ENCODE measurements around the gene GSTT4. TPM values are rescaled to one million over a fixed set of nuclear protein-coding genes. Genes with fewer than 3 reads are reported as not detected.
"Not testable (repeated sequence)": the region's sequence is repeated elsewhere in the genome, so short reads cannot be mapped to it uniquely, and the experiment has no call there.

The GSTT4 gene
- total RNA-seq (2014; rRNA removed; shearing (Covaris generic)), result not detected in 2 replicates

DNA sequence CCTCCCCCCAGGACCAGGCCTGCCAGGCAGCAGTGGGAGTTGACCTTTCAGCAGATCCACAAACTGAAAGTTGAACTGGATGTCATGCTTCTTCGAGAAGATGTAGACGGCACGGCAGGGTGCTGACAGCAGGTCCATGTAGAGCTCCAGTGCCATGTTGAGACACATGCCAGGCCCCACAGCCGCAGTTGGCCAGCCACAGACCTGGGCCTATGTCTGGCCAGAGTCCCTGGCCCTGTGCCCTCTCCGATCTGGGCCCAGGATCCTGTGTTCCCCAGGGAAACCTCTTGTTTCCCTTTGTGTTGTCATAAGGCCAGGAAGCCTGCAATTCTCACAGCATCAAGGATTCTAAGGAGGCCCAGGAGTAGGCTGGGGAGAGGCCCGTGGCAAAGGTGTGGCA, at the start of gene GSTT4:
TSS of gene GSTT4 (minus strand) at position 253 of the 400 bp plus-strand sequence. CDS start at position 156, 97 bp downstream.
- no peak for DNase-seq (ENCODE audit: low read depth)

DNA sequence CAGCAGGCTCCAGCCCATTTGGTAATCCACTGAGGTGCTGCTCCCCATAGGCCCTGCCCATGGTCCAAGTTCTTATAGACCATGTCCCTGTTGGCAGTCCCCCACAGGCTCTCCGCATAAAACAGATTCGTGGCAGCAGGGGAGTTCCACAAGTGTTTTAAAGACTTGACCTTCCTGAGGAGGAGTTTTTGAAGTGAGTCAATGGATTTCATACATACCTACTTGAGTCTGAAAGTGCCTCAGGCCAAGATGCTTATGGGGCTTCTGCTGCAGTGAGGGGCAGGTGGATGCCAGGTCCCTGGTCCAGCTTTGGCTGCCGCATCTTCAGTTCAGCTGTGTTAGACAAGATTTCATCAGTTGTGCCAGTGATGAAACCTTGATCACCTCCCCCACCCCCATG, 49.1 kb upstream of the GSTT4 start:
- DNase-seq (ENCODE audit: low read depth), result no peak

GRCh38 chr22:24053481-24054226, 48.4 kb upstream of the GSTT4 start:
- DNase-seq (ENCODE audit: low read depth), result no peak

GRCh38 chr22:24051568-24051967, 46.3 kb upstream of the GSTT4 start:
- DNase-seq (ENCODE audit: low read depth), result no peak

- DNase-seq (ENCODE audit: low read depth), result no peak
Measured at GRCh38 chr22:24051028-24051427, 45.8 kb upstream of the GSTT4 start.

DNA sequence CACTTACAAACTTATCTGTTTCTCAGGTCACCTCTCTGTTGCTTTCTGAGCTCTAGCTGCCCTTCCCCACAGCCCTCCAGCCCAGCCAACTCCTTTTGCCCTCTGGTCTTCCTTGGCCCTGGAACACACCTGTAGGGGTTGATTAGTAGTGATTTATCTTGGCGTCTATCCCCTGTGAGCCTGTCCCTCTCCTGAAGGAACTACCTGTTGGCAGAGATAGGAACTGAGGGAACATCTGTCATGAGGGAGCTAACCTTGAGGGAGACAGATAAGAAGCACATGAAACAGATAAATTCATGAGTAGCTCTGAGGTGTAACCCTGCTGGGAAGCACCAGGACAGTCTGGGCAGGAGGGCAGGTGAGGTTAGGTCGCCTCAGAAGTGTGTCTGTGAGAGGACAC, 44.7 kb upstream of the GSTT4 start:
- DNase-seq (ENCODE audit: low read depth), result no peak

DNA sequence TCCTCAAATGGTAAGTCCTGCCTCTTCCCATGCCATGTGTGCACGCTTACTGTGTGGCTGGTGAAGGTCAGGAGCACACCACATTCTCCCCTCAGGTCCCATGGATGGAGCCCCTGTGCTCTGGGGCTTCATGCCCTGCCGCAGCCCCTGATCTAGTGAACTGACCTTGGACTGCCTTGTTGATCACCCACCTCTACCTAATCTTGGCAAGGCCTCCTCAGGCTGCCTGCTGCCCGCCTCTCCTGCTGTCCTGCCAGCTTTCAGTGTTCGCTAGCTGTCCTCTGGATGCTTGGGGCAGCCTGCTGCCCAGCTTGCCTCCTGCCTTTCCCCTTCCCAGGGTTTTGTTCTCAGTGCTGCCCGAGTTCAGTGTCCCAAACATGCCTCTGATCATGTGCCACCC, 44.0 kb upstream of the GSTT4 start:
- no peak for DNase-seq (ENCODE audit: low read depth)

DNA sequence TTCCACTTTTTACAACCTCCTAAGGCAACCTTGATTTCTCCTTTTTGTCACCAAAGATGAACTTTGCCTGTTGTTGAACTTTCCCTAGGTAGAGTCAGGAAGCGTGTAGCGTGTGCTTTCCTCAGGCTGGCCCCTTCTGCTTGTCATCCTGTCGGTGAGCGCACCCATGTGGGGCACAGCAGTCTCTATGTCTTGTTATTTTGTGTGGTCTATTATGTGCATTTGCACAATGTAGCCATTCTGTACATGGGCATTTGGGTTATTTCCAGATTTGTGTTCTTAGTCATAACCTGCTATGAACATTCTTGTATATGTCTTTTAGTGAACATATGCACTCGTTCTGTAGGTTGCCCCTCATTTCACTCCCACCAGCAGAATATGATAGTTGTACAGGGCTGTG, 40.8 kb upstream of the GSTT4 start:
- DNase-seq (ENCODE audit: low read depth), result no peak

DNA sequence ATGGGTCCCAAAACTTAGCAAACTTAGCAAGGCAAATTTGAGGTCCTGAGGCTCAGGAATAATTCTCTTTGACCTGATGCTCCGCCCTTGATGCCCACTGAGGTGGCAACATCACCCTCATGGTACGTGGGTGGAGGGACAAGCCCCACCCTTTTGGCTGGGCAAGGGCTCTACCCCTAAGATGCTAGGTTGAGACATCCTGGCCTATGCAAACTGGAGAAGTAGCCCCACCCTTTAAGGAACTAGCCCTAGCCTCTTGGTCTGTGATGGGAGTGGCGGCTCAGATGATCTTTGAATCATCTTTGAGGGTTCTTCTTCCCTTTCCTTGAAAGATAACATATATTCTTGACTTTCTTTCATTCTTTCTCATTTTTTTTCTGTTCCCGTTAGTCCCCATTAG, 38.7 kb upstream of the GSTT4 start:
- DNase-seq (ENCODE audit: low read depth), result no peak

GRCh38 chr22:24043465-24043864, 38.2 kb upstream of the GSTT4 start:
- not testable (repeated sequence) for DNase-seq (ENCODE audit: low read depth)

DNA sequence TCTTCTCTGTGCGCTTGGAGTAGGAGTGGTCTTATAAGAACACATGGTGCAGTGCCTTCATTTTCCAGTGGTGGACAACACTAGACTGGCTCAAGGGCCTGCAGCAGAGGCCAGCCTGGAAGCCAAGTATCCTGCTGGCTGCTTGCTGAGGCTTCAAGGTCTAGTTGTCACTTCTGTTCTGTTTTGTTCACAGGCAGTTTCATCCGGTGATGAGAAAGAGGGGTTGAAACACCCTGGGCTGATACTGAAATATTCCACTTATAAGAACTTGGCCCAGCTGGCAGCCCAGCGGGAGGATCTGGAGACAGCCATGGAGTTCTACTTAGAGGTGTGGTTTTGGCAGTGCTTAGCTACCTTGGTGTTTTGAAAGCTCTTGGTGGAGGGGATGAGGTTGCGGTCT, 35.7 kb upstream of the GSTT4 start:
- no peak for DNase-seq (ENCODE audit: low read depth)

DNA sequence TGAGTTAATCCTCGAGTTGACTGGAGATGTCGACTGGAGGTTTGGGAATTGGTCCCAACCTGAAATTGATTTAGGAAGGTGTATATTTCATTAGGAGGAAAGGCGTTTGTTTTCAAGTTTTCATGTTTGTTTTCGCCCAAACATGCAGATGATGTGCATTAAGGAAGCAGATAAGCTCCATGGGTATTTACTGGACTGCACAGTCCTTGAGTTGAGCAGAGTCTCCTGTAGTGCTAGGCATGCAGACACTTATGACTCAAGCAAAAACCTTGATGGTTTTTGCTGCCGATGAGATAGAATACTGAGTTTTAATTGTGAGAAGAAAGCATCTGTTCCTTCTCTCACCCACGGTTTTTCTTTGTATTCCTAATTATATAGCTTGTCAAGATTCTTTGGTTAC, 33.8 kb upstream of the GSTT4 start:
- no peak for DNase-seq (ENCODE audit: low read depth)

DNA sequence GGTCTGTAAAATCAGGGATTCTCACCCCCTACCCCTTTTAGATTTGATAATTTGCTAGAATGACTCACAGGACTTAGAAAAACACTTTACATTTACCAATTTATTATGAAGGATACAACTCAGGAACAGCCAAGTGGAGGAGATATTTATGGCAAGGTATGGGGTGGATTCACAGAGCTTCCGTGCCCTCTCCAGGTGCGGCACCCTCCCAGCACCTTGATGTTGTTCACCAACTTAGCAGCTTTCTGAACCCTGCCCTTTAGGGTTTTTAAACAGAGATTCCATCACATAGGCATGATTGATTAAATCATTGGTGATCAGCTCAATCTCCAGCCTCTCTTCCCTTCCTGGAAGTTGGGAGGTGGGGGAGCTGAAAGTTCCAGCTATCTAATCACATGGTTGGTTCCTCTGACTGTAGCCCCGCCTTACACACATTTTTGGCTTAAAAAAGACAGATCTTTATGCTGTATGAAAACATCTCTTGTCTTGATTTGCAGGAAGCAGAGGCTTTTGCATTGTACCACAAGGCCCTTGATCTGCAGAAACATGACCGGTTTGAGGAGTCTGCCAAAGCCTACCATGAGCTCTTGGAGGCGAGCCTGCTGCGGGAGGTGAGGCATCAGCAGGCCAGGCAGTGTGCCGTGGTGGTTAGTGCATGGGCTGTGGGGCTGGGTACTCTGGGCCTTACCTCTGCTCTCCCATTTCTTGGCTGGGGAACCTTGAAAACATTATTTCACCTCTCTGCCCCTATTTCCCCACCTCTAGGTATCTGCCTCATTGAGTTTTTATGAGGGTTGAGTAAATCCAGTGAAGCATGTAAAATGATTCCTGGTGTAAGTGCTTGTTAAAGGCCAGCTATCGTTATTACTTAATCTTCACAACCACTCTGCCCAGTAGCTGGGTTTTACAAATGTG, 32.9 kb upstream of the GSTT4 start:
- DNase-seq (ENCODE audit: low read depth), result no peak

GRCh38 chr22:24035296-24035695, 30.0 kb upstream of the GSTT4 start:
- DNase-seq (ENCODE audit: low read depth), result no peak

DNA sequence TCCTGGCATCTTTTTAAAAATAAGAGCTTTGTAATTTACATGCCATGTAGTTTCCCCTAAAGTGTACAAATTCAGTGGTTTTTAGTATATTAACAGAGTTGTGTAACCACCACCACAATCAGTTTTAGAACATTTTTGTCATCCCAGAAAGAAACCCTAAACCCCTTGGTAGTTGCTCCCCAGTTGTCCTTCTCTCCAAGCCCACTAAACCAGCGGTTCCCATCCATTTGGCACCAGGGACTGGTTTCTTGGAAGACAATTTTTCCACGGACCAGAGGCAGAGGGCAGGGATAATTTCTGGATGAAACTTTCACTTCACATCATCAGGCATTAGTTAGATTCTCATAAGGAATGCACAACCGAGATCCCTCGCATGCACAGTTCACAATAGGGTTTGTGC, 28.5 kb upstream of the GSTT4 start:
- no peak for DNase-seq (ENCODE audit: low read depth)

GRCh38 chr22:24030186-24030702, 25.0 kb upstream of the GSTT4 start:
- no peak for DNase-seq (ENCODE audit: low read depth)

GRCh38 chr22:24029304-24029703, 24.1 kb upstream of the GSTT4 start:
- no peak for DNase-seq (ENCODE audit: low read depth)

DNA sequence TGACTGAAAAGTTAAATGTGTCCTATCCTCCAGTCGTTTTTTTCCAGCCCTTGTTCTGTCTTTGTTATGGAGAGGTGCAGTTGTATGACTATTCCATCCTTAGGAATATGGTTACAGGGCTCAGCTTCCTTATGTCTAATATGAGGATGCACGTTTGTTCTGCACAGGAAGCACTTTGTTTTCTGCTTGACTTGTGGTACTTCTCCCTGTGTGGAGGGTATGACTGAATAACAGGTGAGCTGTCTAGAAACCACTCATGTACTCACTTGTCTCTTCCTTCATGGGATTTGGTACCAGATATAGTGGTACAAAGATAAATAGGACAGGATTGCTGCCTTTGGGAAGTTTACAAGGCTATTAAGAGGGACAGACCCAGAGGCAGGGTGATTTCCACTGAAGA, 23.3 kb upstream of the GSTT4 start:
- DNase-seq (ENCODE audit: low read depth), result no peak

GRCh38 chr22:24027991-24028390, 22.7 kb upstream of the GSTT4 start:
- no peak for DNase-seq (ENCODE audit: low read depth)

GRCh38 chr22:24027389-24027975, 22.2 kb upstream of the GSTT4 start:
- DNase-seq (ENCODE audit: low read depth), result no peak

- no peak for DNase-seq (ENCODE audit: low read depth)
Measured at GRCh38 chr22:24026733-24027132, 21.5 kb upstream of the GSTT4 start.

GRCh38 chr22:24026056-24026455, 20.8 kb upstream of the GSTT4 start:
- DNase-seq (ENCODE audit: low read depth), result no peak

Data from RPMI7951 (cell line).